GM18505 (cell line): ENCODE results near the gene UST.

Source experiments
- ATAC-seq: cut with Tn5 transposase; IDR thresholded peaks from one replicate; pipeline ENCODE4 v1.9.1; 2021; ENCODE audit not compliant: unreplicated experiment
- POLR2A ChIP-seq: IDR thresholded peaks from 4 replicates; pipeline ENCODE4 v1.6.1; 2011; ENCODE audit warnings: borderline replicate concordance; ENCODE audit not compliant: insufficient read depth, insufficient read length; ENCODE audit errors: extremely low read depth

Gene UST

GRCh38 chr6:148979014-148979901 lies 232.4 kb downstream of the UST start:
- ATAC-seq = no peak
- TF ChIP-seq POLR2A = no peak

GRCh38 chr6:148980234-148980633 lies 233.4 kb downstream of the UST start:
- ATAC-seq = no peak
- TF ChIP-seq POLR2A = no peak

GRCh38 chr6:148981515-148981914 lies 234.7 kb downstream of the UST start:
- TF ChIP-seq POLR2A = no peak
- ATAC-seq = no peak

- no peak for TF ChIP-seq POLR2A
- no peak for ATAC-seq
Measured at GRCh38 chr6:148983101-148983761, 236.4 kb downstream of the UST start.

- no peak for ATAC-seq
- no peak for TF ChIP-seq POLR2A
Measured at GRCh38 chr6:148983966-148984365, 237.1 kb downstream of the UST start.

- no peak for ATAC-seq
- no peak for TF ChIP-seq POLR2A
Measured at GRCh38 chr6:148984531-148985056, 237.8 kb downstream of the UST start.

GRCh38 chr6:148985499-148985898 lies 238.7 kb downstream of the UST start:
- no peak for ATAC-seq
- no peak for TF ChIP-seq POLR2A

GRCh38 chr6:148986608-148987007 lies 239.8 kb downstream of the UST start:
- ATAC-seq = no peak
- TF ChIP-seq POLR2A = no peak

- no peak for TF ChIP-seq POLR2A
- no peak for ATAC-seq
Measured at GRCh38 chr6:148987982-148988381, 241.2 kb downstream of the UST start.

- ATAC-seq = no peak
Measured at GRCh38 chr6:148989585-148989984, 242.8 kb downstream of the UST start.

GRCh38 chr6:148990403-148990802 lies 243.6 kb downstream of the UST start:
- no peak for TF ChIP-seq POLR2A
- no peak for ATAC-seq

More at GRCh38 chr6:148989585-148989984, 242.8 kb downstream of the UST start:
- TF ChIP-seq POLR2A = no peak

- ATAC-seq = no peak
- TF ChIP-seq POLR2A = no peak
Measured at GRCh38 chr6:148996815-148997214, 250.0 kb downstream of the UST start.

- TF ChIP-seq POLR2A = no peak
- no peak for ATAC-seq
Measured at GRCh38 chr6:148997865-148998264, 251.0 kb downstream of the UST start.

- no peak for TF ChIP-seq POLR2A
- no peak for ATAC-seq
Measured at GRCh38 chr6:148998704-148999103, 251.9 kb downstream of the UST start.
